GM18858 (cell line): ENCODE results near the gene IFRD2.
"Not testable (repeated sequence)": the region's sequence is repeated elsewhere in the genome, so short reads cannot be mapped to it uniquely, and the experiment has no call there.

Experiments used
- ATAC-seq: cut with Tn5 transposase; IDR thresholded peaks from one replicate; pipeline ENCODE4 v1.9.1; 2021; ENCODE audit not compliant: unreplicated experiment

Gene IFRD2

DNA sequence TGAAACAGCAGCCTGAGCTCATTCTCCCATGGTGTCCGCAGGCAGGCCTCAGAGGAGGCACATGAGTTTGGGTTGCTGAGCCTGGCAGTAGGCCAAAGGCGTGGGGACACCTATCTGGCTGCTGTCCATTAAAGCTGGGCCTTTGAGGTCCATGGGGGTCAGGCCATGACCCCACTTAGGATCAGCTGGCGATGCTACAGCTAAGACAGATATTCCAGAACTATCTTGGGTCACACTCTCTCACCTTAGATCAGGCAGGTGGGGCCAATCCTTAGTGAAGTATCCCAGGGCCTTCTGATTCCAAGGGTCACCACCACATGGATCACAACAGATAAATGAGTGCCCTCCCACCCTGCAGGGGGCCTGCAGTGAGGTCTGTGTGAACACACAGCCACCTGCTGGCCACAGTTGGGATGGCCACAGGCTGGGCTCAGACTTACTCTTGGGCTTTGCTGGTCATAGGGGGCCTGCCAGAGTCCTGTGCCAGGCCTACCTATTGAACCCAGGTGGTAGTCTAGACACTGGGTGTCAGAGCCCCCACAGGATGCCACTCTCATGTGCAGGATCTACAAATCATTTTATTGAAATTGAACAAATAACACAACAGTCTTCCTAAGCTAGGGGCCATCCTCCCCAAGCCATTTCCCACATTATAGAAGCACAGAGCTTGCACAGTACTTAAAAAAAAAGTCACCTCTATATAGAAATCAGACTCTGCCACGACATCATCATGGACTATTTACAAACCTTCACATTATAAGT, 32.3 kb upstream of the IFRD2 start:
- ATAC-seq, result no peak

DNA sequence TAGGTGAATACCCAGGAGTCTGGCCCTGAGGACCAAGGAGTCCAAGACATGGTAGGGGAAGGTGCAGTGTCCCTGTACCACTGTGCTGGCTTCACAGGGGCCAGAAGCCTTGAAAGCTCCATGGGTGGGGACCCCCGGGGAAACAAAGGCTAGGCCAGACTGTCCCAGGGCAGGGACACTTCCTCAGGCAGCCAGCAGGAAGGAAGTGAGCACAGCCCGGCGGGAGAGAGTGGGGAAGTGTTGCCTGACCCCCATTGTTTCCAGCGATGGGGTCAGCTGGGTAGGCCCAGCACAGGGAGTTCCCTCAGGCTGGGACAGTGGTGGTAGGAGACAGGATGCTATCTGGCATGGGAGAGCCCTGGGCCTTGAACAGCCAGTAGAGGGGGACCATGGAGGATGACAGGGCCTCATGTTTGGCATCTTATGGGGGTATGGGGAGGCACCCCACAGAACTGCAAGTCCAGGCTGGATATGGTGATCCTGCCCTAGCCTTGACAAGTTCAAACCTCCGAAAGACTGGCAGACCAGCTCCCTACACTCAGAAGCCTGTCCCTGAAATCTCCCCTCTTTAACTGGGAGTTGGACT, 31.5 kb upstream of the IFRD2 start:
- ATAC-seq, result no peak

- ATAC-seq, result no peak
Measured at GRCh38 chr3:50323092-50323600, 30.9 kb upstream of the IFRD2 start.

GRCh38 chr3:50322386-50323091, 30.3 kb upstream of the IFRD2 start, which contains the start of gene HYAL2:
Gene HYAL2 (minus strand): TSS chr3:50322745. CDS start chr3:50320489, 2,256 bp downstream.
- ATAC-seq, result no peak

DNA sequence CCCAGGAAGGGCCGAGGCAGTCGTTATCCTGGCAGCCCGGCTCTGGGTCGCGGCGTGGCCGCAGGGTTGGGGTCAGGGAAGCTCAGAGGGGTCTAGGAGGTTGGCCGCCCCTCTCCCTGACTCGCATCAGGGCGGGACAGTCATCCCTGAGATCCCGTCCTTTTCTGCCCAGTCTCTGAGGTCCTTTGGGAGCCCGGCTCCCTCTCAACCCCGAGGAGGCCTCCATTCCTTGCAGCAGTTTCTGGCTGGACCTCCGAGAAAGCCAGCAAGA, 29.8 kb upstream of the IFRD2 start:
- no peak for ATAC-seq

DNA sequence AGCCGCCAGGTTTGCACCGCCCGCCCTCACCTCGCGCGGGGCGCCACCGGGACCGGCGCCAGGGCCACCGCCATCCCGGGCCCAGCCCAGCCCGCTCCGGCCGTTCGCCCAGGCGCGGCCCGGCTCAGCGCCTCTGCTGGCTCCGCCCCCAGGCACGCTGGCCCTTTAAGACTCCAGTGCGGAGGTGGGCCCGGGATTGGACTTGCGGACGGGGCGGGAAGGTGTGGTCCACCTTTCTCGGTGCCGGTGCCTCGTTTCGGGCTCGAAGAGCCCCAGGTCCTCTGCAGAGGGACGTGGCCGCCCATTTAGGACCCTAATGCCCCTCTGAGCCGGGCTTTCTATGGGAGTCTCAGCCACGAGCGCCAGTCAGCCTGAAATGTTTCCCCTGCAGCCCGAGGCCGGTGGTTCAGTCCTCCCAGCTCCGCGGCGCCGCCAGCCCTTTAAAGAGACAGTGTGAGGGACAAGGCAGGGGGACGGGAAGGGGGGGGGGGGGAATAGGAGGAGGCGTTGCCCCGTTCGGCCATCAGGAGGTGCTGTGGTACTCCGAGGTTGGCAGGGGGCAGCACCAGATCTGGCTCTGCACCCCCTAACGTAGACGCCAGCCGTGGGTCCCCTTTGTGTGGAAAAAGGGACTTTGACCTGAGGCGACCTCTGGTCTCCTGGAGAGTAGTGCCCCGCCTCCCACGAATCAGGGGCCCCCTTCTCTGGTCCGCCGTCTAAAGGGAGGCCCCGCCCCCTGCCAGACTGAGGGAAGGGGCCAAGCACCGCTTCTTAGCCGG, 29.3 kb upstream of the IFRD2 start:
- ATAC-seq, result peak; percentile 43

DNA sequence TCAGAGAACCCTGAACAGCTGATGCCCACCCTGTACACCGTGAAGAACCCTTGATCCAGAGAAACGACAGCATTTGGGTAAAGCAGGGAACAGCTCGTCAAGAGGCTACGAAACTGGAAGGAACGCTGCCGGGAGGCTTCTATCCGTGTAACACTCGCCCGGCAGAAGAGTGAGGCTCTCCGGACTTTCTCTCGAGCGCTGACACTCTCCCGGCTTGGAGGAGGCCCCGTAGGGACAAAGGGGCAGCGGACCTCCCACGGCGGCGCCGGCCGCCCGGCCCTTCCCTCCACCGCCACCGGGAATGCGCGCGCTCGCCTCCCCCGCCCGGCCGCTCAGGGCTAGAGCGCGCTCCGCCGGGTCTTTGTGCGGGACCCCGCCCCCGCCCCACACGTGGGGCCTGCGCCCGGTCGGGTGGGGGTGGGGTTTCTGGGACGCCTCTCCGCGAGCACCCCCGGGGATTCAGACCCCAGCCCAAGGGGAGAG, 28.7 kb upstream of the IFRD2 start:
- ATAC-seq, result peak; percentile 32

DNA sequence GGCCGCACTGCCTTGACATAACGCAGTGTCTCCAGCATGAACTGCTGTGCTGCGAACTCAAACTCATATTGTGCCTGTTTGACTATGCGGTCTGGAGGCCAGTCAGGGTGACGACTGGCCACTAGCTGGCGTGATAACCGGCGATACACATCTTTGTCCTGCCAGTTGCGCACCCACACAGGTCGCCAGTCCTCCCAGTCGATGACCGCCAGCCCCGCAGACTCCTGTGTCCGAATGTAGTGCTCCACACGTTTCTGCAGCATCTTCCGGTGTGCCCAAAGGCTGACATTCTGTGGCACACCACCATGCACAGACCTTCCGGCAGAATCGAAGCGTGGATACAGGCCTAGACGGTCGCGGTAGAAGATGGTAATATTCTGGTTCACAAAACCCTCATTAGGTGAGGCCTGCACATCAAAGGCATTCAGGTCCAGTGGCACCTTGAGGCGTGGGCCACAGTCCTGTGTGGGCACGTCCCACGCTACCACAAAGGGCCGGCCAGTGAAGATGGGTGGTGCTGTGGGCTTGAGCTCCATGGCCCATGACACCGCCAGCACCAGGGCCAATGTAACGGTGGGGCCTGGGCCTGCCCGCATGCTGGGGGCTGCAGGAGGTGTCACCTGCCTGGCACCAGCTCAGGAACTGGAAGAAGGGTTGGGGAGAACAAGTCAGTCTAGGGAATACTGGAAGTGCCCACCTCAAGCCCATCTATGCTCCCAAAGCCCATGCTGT, 27.8 kb upstream of the IFRD2 start:
- ATAC-seq, result no peak

DNA sequence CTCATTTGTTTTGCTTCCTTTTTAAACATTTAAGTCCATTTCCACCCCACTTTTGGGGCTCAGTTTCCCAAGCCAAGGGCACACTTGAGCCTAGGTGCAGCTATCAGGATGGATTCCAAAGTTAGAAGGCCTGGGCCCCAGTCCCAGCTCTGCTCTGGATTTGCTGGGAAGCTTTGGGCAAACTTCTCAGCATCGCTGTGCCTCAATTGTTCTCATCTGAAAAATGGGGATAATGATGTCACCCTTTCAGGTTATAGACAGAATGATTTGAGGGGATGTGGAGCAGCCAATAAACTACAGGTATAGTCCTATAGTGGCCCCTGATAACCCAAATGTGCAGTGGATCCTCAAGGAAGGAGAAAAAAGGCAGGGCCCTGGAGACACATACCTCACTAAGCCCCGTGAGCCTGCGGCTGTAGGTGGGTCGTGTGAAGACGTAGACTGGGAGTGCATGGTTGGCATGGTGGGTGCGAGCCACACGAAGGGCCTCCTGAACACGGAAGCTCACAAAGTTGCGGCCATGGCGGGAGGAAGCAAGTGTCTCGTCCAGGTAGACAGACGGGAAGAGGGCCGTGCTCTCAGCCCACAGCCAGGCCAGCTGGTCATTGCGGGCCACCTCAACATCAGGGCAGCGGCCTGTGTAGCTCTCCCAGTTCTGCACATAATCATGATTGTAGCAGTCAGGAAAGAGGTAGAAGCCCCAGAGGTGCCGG, 27.1 kb upstream of the IFRD2 start:
- no peak for ATAC-seq

GRCh38 chr3:50318615-50319014, 26.4 kb upstream of the IFRD2 start:
- ATAC-seq, result no peak

DNA sequence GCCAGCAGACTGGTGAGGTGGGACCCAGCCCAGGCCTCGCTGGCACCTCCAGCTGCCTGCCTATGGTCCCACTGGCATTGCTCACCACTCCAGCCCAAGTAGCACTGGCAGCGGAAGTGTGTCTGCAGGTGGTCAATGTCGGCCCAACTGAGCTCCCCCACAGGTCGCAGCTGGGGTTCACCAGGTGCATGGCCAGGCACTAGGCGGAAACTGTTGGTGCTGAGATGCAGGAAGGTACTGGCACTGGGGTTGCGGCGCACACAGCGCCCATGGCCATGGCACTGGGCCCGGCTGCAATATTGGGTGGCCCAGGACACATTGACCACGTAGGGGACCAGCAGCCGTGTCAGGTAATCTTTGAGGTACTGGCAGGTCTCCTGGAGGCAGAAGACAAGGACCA, 25.9 kb upstream of the IFRD2 start:
- ATAC-seq, result no peak

GRCh38 chr3:50317300-50317699, 25.1 kb upstream of the IFRD2 start:
- ATAC-seq, result no peak

DNA sequence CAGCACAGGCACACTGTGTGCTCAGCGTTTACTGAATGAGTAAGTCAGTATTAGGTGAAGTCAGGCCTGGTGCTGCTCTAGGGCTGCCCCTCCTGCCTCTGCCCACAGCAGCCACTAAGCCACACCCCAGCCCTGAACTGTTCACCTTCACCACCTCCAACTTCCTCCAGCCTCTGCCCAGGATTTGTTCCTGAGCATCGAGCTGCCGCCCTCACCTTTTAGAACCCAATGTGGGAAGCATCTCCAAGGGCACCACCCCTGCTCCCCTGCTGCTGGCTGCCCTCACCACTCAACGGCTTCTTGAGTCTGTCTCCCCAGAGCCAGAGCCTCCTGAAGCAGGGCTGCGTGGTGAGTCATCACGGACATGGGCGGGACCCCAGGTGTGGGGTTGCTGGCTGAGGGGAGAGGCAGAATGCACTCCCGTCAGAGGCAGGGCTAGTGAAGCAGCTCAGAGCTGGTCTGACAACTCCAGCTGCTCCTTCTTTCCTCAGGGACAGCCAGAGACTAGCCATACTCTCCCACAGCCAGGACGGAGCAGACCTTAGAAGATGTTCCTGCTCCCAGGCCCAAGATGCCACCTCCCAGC, 24.5 kb upstream of the IFRD2 start:
- ATAC-seq, result no peak

DNA sequence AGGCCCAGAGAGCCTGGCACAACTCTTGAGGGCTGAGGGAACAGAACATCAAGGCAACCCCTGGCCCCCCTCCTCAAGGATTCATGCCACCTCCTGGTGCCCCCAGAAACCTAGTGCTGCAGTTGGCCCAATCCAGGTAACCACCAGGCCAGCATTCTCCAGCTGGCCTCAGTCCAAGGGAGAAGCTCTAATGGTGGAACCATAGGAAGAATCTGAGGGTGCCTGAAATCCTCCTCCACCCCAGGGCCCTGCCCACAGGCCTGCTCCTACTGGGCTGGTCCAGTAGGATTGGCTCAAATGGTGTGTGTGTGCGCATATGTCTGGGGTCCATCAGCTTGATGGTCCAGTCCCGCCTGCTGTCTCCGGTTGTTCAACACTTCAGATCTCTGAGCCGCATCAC, 22.6 kb upstream of the IFRD2 start:
- no peak for ATAC-seq

GRCh38 chr3:50314342-50314741, 22.1 kb upstream of the IFRD2 start:
- ATAC-seq, result no peak

- not testable (repeated sequence) for ATAC-seq
Measured at GRCh38 chr3:50312041-50312440, 19.8 kb upstream of the IFRD2 start.

- ATAC-seq, result no peak
Measured at GRCh38 chr3:50304601-50305000, 12.4 kb upstream of the IFRD2 start.

DNA sequence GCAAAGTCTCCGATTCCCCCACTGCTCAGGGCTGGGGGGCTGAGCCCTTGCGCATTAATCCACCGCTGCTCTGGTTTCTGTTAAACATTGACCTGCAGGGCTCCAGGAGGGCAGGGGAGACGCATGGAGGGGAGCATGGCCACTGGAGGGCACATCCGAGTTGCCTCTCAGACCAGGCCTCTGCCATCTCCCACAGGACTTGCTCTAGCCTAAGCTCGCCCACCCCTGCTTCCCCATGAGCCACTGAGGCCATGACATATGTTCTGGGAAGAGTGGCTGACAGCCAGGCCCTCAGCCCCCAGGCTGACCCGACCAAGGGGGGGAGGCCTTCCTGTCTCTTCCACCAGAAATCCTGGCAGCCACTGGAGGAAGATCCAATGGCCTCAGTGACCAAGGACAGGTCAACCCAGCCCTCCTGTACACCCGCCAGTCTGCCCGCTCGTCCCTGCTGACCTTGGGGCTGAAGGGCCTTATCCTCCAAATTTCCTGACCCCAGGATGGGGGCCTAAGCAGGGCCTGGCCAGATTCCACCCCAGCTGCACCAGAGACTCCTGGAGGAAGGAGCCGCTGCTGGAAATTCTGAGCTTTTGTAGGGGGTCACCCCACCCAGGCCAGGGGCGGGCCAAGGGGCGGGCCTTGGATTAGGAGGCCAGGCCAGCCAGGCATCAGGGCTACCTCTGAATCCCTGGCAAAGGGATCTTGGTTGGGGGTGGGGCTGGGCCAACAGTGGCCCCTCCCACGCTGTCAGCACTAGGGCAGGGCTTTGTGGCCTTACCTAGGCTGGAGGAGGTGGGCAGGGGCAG, 11.0 kb upstream of the IFRD2 start, which contains the start of gene HYAL1:
TSS of gene HYAL1 (minus strand) at position 562 of the 803 bp plus-strand sequence. CDS start 618 bp downstream, outside the sequence.
- no peak for ATAC-seq
